ENCODE data around the gene ABCD3.
"Not testable (repeated sequence)": the region's sequence is repeated elsewhere in the genome, so short reads cannot be mapped to it uniquely, and the experiment has no call there.

ABCD3 gene

DNA sequence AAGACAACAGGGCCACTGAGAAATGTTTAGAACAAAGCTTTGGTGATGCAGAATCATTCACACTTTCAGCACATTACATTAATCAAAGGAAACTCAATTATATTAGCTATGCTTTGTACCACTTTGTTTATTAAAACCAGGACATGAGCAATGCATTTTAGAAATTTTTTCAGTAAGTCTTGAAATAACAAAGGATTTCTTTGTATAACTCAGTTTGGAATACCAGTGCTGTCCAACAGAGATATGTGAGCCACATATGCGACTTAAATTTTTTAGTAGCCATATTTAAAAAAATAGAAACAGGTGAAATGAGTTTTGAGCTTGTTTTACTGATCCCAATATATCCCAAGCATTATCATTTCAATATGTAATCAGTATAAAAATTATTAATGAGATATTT is 142.1 kb downstream of the ABCD3 start:
- TF ChIP-seq EZH2phosphoT487 (IDR thresholded peaks at IDR 0.05; ENCODE audit: low read length) (no peak), EZH2 (optimal IDR thresholded peaks at IDR 0.05; ENCODE audit: low read depth, low read length) (no peak)
- TF ChIP-seq, protein P1, sequence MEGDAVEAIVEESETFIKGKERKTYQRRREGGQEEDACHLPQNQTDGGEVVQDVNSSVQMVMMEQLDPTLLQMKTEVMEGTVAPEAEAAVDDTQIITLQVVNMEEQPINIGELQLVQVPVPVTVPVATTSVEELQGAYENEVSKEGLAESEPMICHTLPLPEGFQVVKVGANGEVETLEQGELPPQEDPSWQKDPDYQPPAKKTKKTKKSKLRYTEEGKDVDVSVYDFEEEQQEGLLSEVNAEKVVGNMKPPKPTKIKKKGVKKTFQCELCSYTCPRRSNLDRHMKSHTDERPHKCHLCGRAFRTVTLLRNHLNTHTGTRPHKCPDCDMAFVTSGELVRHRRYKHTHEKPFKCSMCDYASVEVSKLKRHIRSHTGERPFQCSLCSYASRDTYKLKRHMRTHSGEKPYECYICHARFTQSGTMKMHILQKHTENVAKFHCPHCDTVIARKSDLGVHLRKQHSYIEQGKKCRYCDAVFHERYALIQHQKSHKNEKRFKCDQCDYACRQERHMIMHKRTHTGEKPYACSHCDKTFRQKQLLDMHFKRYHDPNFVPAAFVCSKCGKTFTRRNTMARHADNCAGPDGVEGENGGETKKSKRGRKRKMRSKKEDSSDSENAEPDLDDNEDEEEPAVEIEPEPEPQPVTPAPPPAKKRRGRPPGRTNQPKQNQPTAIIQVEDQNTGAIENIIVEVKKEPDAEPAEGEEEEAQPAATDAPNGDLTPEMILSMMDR (IDR thresholded peaks at IDR 0.05; ENCODE audit: low read length) = no peak
- no peaks in the 10 kb centered on the region for H3K9me3 ChIP-seq (replicated peaks; ENCODE audit: insufficient read depth, low read length)
- no peaks in the 10 kb centered on the region for H3K36me3 ChIP-seq (replicated peaks; ENCODE audit: insufficient read depth, low read length)
- H3K4me1 ChIP-seq (ENCODE audit: low read length) = no peaks in the 10 kb centered on the region
- DNase-seq = no peak
- H3K9me2 ChIP-seq (replicated peaks; ENCODE audit: insufficient read depth, low read length) = no peaks in the 10 kb centered on the region
- H3K4me2 ChIP-seq (ENCODE audit: low read depth, low read length) = no peak overlapping the region
- no peaks in the 10 kb centered on the region for H4K20me1 ChIP-seq (ENCODE audit: insufficient read depth, low read length)
- no peak overlapping the region for H2AFZ ChIP-seq (ENCODE audit: low read length)
- H3K27ac ChIP-seq (ENCODE audit: low read length) = no peak overlapping the region
- no peak overlapping the region for H3K9ac ChIP-seq (ENCODE audit: low read length)
- H3F3A ChIP-seq (ENCODE audit: insufficient read depth, low read length) = no peaks in the 10 kb centered on the region
- no peaks in the 10 kb centered on the region for H3K27me3 ChIP-seq (replicated peaks; ENCODE audit: insufficient read depth, low read length)
- no peak overlapping the region for H3K4me3 ChIP-seq (ENCODE audit: low read length)
- H3K79me2 ChIP-seq (ENCODE audit: low read length) = no peaks in the 10 kb centered on the region

DNA sequence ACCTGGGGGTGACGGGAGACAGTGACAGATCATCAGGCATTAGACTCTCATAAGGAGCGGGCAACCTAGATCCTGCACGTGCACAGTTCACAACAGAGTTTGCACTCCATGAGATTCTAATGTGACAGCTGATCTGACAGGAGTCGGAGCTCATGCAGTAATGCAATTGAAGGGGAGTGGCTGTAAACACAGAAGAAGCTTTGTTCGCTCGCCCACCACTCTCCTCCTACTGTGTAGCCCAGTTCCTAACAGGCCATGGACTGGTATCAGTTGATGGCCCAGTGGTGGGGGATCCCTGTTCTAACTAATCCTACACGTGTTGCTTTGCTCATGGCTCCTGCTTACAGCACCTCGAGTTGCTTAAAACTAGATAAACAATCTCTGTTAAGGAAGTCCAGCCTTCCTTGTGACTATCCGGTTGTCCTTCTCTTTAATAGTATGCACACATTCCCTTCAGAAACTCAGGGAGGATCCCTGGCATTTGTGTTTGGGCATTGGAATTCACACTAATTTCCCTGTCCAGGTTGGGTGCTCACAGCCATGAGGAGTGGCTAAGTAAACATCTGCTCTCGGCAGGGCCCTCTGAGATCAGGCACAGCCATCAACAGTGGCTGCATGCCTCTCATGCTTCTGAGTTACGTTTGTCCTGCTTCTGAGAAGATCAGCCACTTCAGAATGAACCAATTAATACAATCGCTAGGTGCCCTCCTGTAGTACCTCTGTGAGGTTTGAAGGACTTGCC is 144.5 kb downstream of the ABCD3 start:
- no peaks in the 10 kb centered on the region for H3K27me3 ChIP-seq (replicated peaks; ENCODE audit: insufficient read depth, low read length)
- H3K27ac ChIP-seq (ENCODE audit: low read length) = no peak overlapping the region
- no peaks in the 10 kb centered on the region for H3K9me3 ChIP-seq (replicated peaks; ENCODE audit: insufficient read depth, low read length)
- TF ChIP-seq, protein P1 (IDR thresholded peaks at IDR 0.05; ENCODE audit: low read length) = no peak
- TF ChIP-seq EZH2phosphoT487 (IDR thresholded peaks at IDR 0.05; ENCODE audit: low read length) (no peak), EZH2 (optimal IDR thresholded peaks at IDR 0.05; ENCODE audit: low read depth, low read length) (no peak)
- no peaks in the 10 kb centered on the region for H3K79me2 ChIP-seq (ENCODE audit: low read length)
- no peak overlapping the region for H3K9ac ChIP-seq (ENCODE audit: low read length)
- DNase-seq = no peak
- no peak overlapping the region for H3K4me2 ChIP-seq (ENCODE audit: low read depth, low read length)
- H4K20me1 ChIP-seq (ENCODE audit: insufficient read depth, low read length) = no peaks in the 10 kb centered on the region
- H3K4me3 ChIP-seq (ENCODE audit: low read length) = no peak overlapping the region
- no peaks in the 10 kb centered on the region for H3F3A ChIP-seq (ENCODE audit: insufficient read depth, low read length)
- H2AFZ ChIP-seq (ENCODE audit: low read length) = no peak overlapping the region
- no peaks in the 10 kb centered on the region for H3K9me2 ChIP-seq (replicated peaks; ENCODE audit: insufficient read depth, low read length)
- H3K36me3 ChIP-seq (replicated peaks; ENCODE audit: insufficient read depth, low read length) = no peaks in the 10 kb centered on the region
- H3K4me1 ChIP-seq (ENCODE audit: low read length) = no peaks in the 10 kb centered on the region

DNA sequence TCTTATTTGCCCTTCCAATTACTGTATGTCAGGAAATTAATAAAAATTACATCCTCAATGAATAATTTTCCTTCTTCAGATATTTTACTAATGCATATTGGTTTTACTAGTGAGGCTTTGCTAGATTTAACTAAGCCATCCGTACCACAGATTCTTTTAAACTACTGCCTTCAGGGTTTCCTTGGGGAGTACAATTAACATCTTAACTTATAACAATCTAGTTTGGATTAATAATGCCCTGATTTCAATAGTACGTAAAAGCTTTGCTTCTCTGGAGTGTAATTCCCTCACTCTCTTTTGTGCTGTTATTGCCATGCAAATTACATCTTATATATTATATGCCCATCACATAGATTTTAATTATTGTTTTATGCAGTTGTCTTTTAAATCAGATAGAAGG is 147.7 kb downstream of the ABCD3 start:
- Histone ChIP-seq H3K4me3 (ENCODE audit: low read length) (no peak overlapping the region), H3K4me1 (ENCODE audit: low read length) (no peaks in the 10 kb centered on the region), H2AFZ (ENCODE audit: low read length) (no peak overlapping the region)

DNA sequence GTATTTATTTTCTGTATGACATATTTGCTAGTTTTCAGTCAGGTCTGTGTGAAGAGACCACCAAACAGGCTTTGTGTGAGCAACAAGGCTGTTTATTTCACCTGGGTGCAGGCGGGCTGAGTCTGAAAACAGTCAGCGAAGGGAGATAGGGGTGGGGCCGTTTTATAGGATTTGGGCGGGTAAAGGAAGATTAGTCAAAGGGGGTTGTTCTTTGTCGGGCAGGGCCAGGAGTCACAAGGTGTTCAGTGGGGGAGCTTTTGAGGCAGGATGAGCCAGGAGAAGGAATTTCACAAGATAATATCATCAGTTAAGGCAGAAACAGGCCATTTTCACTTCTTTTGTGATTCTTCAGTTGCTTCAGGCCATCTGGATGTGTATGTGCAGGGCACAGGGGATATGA is 148.2 kb downstream of the ABCD3 start:
- H3K9ac ChIP-seq (ENCODE audit: low read length); DNase-seq; H4K20me1 ChIP-seq (ENCODE audit: insufficient read depth, low read length); H3K4me2 ChIP-seq (ENCODE audit: low read depth, low read length); H3K9me3 ChIP-seq (replicated peaks; ENCODE audit: insufficient read depth, low read length); H3K9me2 ChIP-seq (replicated peaks; ENCODE audit: insufficient read depth, low read length); H3K4me1 ChIP-seq (ENCODE audit: low read length); H3K27ac ChIP-seq (ENCODE audit: low read length); H2AFZ ChIP-seq (ENCODE audit: low read length); H3K4me3 ChIP-seq (ENCODE audit: low read length); H3K79me2 ChIP-seq (ENCODE audit: low read length); H3K27me3 ChIP-seq (replicated peaks; ENCODE audit: insufficient read depth, low read length); H3K36me3 ChIP-seq (replicated peaks; ENCODE audit: insufficient read depth, low read length); H3F3A ChIP-seq (ENCODE audit: insufficient read depth, low read length): not testable (repeated sequence)

More for the DNA sequence above, 147.7 kb downstream of the ABCD3 start:
- Histone ChIP-seq H3K79me2 (ENCODE audit: low read length) (no peaks in the 10 kb centered on the region), H3K9me3 (replicated peaks; ENCODE audit: insufficient read depth, low read length) (no peaks in the 10 kb centered on the region), H3K9me2 (replicated peaks; ENCODE audit: insufficient read depth, low read length) (no peaks in the 10 kb centered on the region), H3K4me2 (ENCODE audit: low read depth, low read length) (no peak overlapping the region), H4K20me1 (ENCODE audit: insufficient read depth, low read length) (no peaks in the 10 kb centered on the region), H3K36me3 (replicated peaks; ENCODE audit: insufficient read depth, low read length) (no peaks in the 10 kb centered on the region), H3K27ac (ENCODE audit: low read length) (no peak overlapping the region), H3K27me3 (replicated peaks; ENCODE audit: insufficient read depth, low read length) (no peaks in the 10 kb centered on the region), H3F3A (ENCODE audit: insufficient read depth, low read length) (no peaks in the 10 kb centered on the region), H3K9ac (ENCODE audit: low read length) (no peak overlapping the region)
- DNase-seq = no peak
- TF ChIP-seq EZH2 (optimal IDR thresholded peaks at IDR 0.05; ENCODE audit: low read depth, low read length) (no peak), EZH2phosphoT487 (IDR thresholded peaks at IDR 0.05; ENCODE audit: low read length) (no peak)
- TF ChIP-seq, protein P1 (IDR thresholded peaks at IDR 0.05; ENCODE audit: low read length) = no peak

DNA sequence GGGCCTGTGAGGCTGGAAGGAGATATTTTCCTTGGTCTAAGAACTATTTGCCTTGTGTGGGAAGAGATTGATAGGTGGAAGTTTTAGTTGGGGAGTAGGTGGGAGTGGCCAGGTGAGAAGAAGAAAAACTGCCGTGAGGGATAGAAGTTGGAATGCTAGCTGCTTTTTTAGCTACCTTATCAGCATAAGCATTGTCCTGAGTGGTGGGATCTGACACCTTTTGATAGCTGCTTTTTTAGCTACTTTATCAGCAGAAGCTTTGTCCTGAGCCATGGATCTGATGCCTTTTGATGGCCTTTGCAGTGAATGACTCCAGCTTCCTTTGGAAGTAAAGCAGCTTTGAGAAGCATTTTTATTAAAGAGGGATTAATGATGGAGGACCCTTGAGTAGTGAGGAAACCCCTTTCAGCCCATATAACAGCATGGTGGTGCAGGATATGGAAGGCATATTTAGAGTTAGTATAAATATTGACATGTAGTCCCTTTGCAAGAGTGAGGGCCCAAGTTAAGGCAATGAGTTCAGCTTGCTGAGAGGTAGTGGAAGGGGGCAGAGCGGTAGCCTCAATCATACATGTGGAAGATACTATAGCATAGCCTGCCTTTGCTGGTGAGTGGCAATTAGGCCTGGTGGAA is 149.9 kb downstream of the ABCD3 start:
- not testable (repeated sequence) for H3K4me1 ChIP-seq (ENCODE audit: low read length); DNase-seq; H3K4me3 ChIP-seq (ENCODE audit: low read length); H3K27ac ChIP-seq (ENCODE audit: low read length); H3K4me2 ChIP-seq (ENCODE audit: low read depth, low read length); H3K36me3 ChIP-seq (replicated peaks; ENCODE audit: insufficient read depth, low read length); H4K20me1 ChIP-seq (ENCODE audit: insufficient read depth, low read length); H3K9me2 ChIP-seq (replicated peaks; ENCODE audit: insufficient read depth, low read length); H3F3A ChIP-seq (ENCODE audit: insufficient read depth, low read length); H3K9me3 ChIP-seq (replicated peaks; ENCODE audit: insufficient read depth, low read length); H3K9ac ChIP-seq (ENCODE audit: low read length); H3K27me3 ChIP-seq (replicated peaks; ENCODE audit: insufficient read depth, low read length); H3K79me2 ChIP-seq (ENCODE audit: low read length); H2AFZ ChIP-seq (ENCODE audit: low read length)

Measured in MM.1S (cell line).